Naive thymus-derived CD4-positive, alpha-beta T cell (primary cell): ENCODE data around the gene ARHGAP23. TPM values are rescaled to one million over a fixed set of nuclear protein-coding genes. Genes with fewer than 3 reads are reported as not detected.
"Not testable (repeated sequence)": the region's sequence is repeated elsewhere in the genome, so short reads cannot be mapped to it uniquely, and the experiment has no call there.

ENCODE experiments used
- ATAC-seq: fragments of 150-1000 bp; cut with Tn5 transposase; 2 replicates; pipeline ENCODE4 v1.10.0; 2021; ENCODE audit warnings: mild to moderate bottlenecking, moderate library complexity
- CTCF ChIA-PET: fragments of 350-600 bp; sonication (Branson Sonifier 250); formaldehyde crosslinking; loops from one replicate; lab custom pipeline; 2021; ENCODE audit warnings: antibody characterized with exemption; lab: Charles Lee
- POLR2A ChIA-PET: fragments of 350-600 bp; sonication (Branson Sonifier 250); formaldehyde crosslinking; loops from one replicate; lab custom pipeline; 2021; ENCODE audit warnings: antibody characterized with exemption, inconsistent platforms; lab: Charles Lee
- DNase-seq, 9 donors: peaks; one replicate each; pipeline versions ENCODE4 v3.0.0 to v3.0.0-alpha.2; 2020 to 2022; ENCODE audit warnings: mixed read lengths in 1 of 9
- H3K27ac ChIP-seq: one replicate; pipeline ENCODE4 v1.7.0; 2013; ENCODE audit warnings: mild to moderate bottlenecking, low read depth, low read length, moderate library complexity
- H3K27me3 ChIP-seq, 2 donors: one replicate each; pipeline ENCODE4 v1.7.0; 2013; ENCODE audit warnings: low read length in 2 of 2, mild to moderate bottlenecking in 2 of 2, moderate library complexity in 2 of 2; ENCODE audit not compliant: control insufficient read depth in 2 of 2, insufficient read depth in 2 of 2
- H3K36me3 ChIP-seq, 3 experiments: 1 replicate in 2 of 3; 2 replicates in 1 of 3; pipeline ENCODE4 v1.7.0; 2013; ENCODE audit warnings: low read length in 3 of 3, mild to moderate bottlenecking in 3 of 3, moderate library complexity in 1 of 3; ENCODE audit not compliant: insufficient read depth in 3 of 3, control insufficient read depth in 2 of 3
- H3K4me1 ChIP-seq, 2 donors: one replicate each; pipeline ENCODE4 v1.7.0; 2013; ENCODE audit warnings: low read length in 2 of 2, mild to moderate bottlenecking in 2 of 2, moderate library complexity in 1 of 2; ENCODE audit not compliant: control insufficient read depth in 2 of 2, insufficient read depth in 2 of 2
- H3K4me3 ChIP-seq: 2 replicates; pipeline ENCODE4 v1.7.0; 2013; ENCODE audit warnings: mild to moderate bottlenecking, low read length
- H3K9me3 ChIP-seq, 3 experiments: 1 replicate in 2 of 3; 2 replicates in 1 of 3; pipeline ENCODE4 v1.7.0; 2013; ENCODE audit warnings: low read length in 3 of 3; ENCODE audit not compliant: control insufficient read depth in 2 of 3
- H3K27ac Mint-ChIP-seq, 9 donors: one replicate each; pipeline ENCODE4 v1.8.0; 2020 to 2022; ENCODE audit warnings: mixed read lengths in 9 of 9, mild to moderate bottlenecking in 8 of 9, moderate library complexity in 5 of 9, inconsistent platforms in 2 of 9
- H3K27me3 Mint-ChIP-seq, 5 donors: one replicate each; pipeline ENCODE4 v1.8.0; 2021 to 2022; ENCODE audit warnings: mixed read lengths in 5 of 5, mild to moderate bottlenecking in 1 of 5
- H3K36me3 Mint-ChIP-seq, 5 donors: one replicate each; pipeline ENCODE4 v1.8.0; 2020 to 2022; ENCODE audit warnings: mixed read lengths in 5 of 5, mild to moderate bottlenecking in 3 of 5, inconsistent platforms in 1 of 5
- H3K4me1 Mint-ChIP-seq, 7 donors: one replicate each; pipeline ENCODE4 v1.8.0; 2020 to 2022; ENCODE audit warnings: mixed read lengths in 7 of 7, mild to moderate bottlenecking in 3 of 7, inconsistent platforms in 1 of 7
- H3K4me3 Mint-ChIP-seq, 10 donors: one replicate each; pipeline ENCODE4 v1.8.0; 2020 to 2022; ENCODE audit warnings: mild to moderate bottlenecking in 10 of 10, mixed read lengths in 10 of 10, moderate library complexity in 6 of 10, inconsistent platforms in 2 of 10
- H3K9me3 Mint-ChIP-seq, 11 donors: one replicate each; pipeline ENCODE4 v1.8.0; 2020 to 2022; ENCODE audit warnings: mixed read lengths in 11 of 11, mild to moderate bottlenecking in 4 of 11, inconsistent platforms in 1 of 11, moderate library complexity in 1 of 11
- intact Hi-C, 2 donors: fragments of 100-400 bp; cut with micrococcal nuclease; formaldehyde crosslinking; loops; one replicate each; pipeline ENCODE4 v1.15.1; 2023
- polyA plus RNA-seq, 2 donors: library from polyadenylated mRNA; unstranded; fragments of 300-500 nt; fragmentation: Illumina TruSeq; gene quantifications; one replicate each; pipeline ENCODE4 v1.2.3, GENCODE V29; 2021
- total RNA-seq, 6 experiments: library from RNA in 5 of 6; stranded (reverse) in 5 of 6; gene quantifications; 1 replicate in 5 of 6; 2 replicates in 1 of 6; pipeline ENCODE4 v1.2.3 and lab custom pipeline; 2021 to 2026

Gene ARHGAP23
- total and polyA plus RNA-seq, 7 experiments from 2014 or later: 0.24 to 1.3 (median 0.34) TPM; not detected in 4

- H3K36me3 Mint-ChIP-seq, H3K4me3 ChIP-seq, H3K36me3 ChIP-seq, ATAC-seq, H3K4me3 Mint-ChIP-seq, H3K27me3 Mint-ChIP-seq, H3K27me3 ChIP-seq, intact Hi-C loops, H3K4me1 Mint-ChIP-seq, POLR2A ChIA-PET, H3K9me3 Mint-ChIP-seq, DNase-seq, H3K9me3 ChIP-seq, H3K27ac ChIP-seq, H3K27ac Mint-ChIP-seq, CTCF ChIA-PET, H3K4me1 ChIP-seq: not testable (repeated sequence)
These were observed 43.0 kb downstream of the ARHGAP23 start for GRCh38 chr17:38471253-38471652.

GRCh38 chr17:38474666-38475065 is 46.4 kb downstream of the ARHGAP23 start:
- H3K9me3 ChIP-seq, H3K36me3 Mint-ChIP-seq, H3K4me3 ChIP-seq, H3K9me3 Mint-ChIP-seq, H3K4me1 ChIP-seq, H3K4me1 Mint-ChIP-seq, H3K27me3 ChIP-seq, H3K27me3 Mint-ChIP-seq, DNase-seq, ATAC-seq, H3K27ac ChIP-seq, H3K27ac Mint-ChIP-seq, intact Hi-C loops, POLR2A ChIA-PET, H3K36me3 ChIP-seq, CTCF ChIA-PET, H3K4me3 Mint-ChIP-seq: not testable (repeated sequence)

- Mint-ChIP-seq H3K9me3 (no peaks in the 10 kb centered on the region), H3K27me3 (no peaks in the 10 kb centered on the region)
These were observed 48.3 kb downstream of the ARHGAP23 start for GRCh38 chr17:38476549-38476948.

GRCh38 chr17:38477417-38477816 is 49.2 kb downstream of the ARHGAP23 start:
- H3K4me1 ChIP-seq, H3K27me3 Mint-ChIP-seq, DNase-seq, ATAC-seq, H3K9me3 Mint-ChIP-seq, H3K36me3 ChIP-seq, H3K4me3 ChIP-seq, intact Hi-C loops, H3K4me1 Mint-ChIP-seq, H3K36me3 Mint-ChIP-seq, H3K27me3 ChIP-seq, H3K9me3 ChIP-seq, H3K4me3 Mint-ChIP-seq, CTCF ChIA-PET, H3K27ac Mint-ChIP-seq, H3K27ac ChIP-seq, POLR2A ChIA-PET: not testable (repeated sequence)

More at GRCh38 chr17:38476549-38476948, 48.3 kb downstream of the ARHGAP23 start:
- Mint-ChIP-seq H3K36me3 (no peaks in the 10 kb centered on the region), H3K4me3 (no peak overlapping the region), H3K4me1 (peaks cover 0 to 5% (median 0%) of the 10 kb centered on the region in 7 donors), H3K27ac (no peak overlapping the region)
- CTCF ChIA-PET: no interaction called here
- Histone ChIP-seq H3K4me3 (no peak overlapping the region), H3K4me1 (no peaks in the 10 kb centered on the region), H3K36me3 (no peaks in the 10 kb centered on the region), H3K27ac (no peak overlapping the region), H3K9me3 (no peaks in the 10 kb centered on the region), H3K27me3 (no peaks in the 10 kb centered on the region)
- no peak for ATAC-seq
- no peak for DNase-seq
- intact Hi-C loops: no loop called here
- POLR2A ChIA-PET: no interaction called here

GRCh38 chr17:38477951-38478350 is 49.7 kb downstream of the ARHGAP23 start:
- H3K36me3 Mint-ChIP-seq, CTCF ChIA-PET, H3K36me3 ChIP-seq, H3K27ac ChIP-seq, H3K27ac Mint-ChIP-seq, intact Hi-C loops, POLR2A ChIA-PET, H3K9me3 Mint-ChIP-seq, H3K4me3 ChIP-seq, H3K9me3 ChIP-seq, DNase-seq, H3K4me1 ChIP-seq, ATAC-seq, H3K4me3 Mint-ChIP-seq, H3K4me1 Mint-ChIP-seq, H3K27me3 Mint-ChIP-seq, H3K27me3 ChIP-seq: not testable (repeated sequence)

- H3K36me3 ChIP-seq, H3K9me3 Mint-ChIP-seq, H3K36me3 Mint-ChIP-seq, POLR2A ChIA-PET, H3K4me3 ChIP-seq, ATAC-seq, H3K27me3 Mint-ChIP-seq, intact Hi-C loops, DNase-seq, H3K9me3 ChIP-seq, CTCF ChIA-PET, H3K4me3 Mint-ChIP-seq, H3K4me1 ChIP-seq, H3K27me3 ChIP-seq, H3K27ac ChIP-seq, H3K27ac Mint-ChIP-seq, H3K4me1 Mint-ChIP-seq: not testable (repeated sequence)
These were observed 50.4 kb downstream of the ARHGAP23 start for GRCh38 chr17:38478667-38479066.

GRCh38 chr17:38482039-38482699 is 53.9 kb downstream of the ARHGAP23 start:
- H3K9me3 ChIP-seq, H3K4me1 ChIP-seq, H3K4me1 Mint-ChIP-seq, H3K27ac ChIP-seq, H3K4me3 Mint-ChIP-seq, DNase-seq, H3K4me3 ChIP-seq, ATAC-seq, H3K36me3 Mint-ChIP-seq, H3K27ac Mint-ChIP-seq, H3K27me3 Mint-ChIP-seq, H3K36me3 ChIP-seq, H3K27me3 ChIP-seq, intact Hi-C loops, POLR2A ChIA-PET, H3K9me3 Mint-ChIP-seq: not testable (repeated sequence)
- CTCF ChIA-PET: interaction anchor here (1.2 kb wide), 1 partner anchor 58 kb away, joined by 4 read pairs; no protein-coding TSS in a partner anchor
